Measurements from ENCODE around the gene CRNKL1.

- no peak for TF ChIP-seq CTCF (IDR thresholded peaks at IDR 0.05; ENCODE audit: insufficient read depth, low read length, poor library complexity, severe bottlenecking)
- TF ChIP-seq EZH2phosphoT487 (conservative IDR thresholded peaks at IDR 0.05; ENCODE audit: low read length) = no peak
These were observed 31.4 kb downstream of the CRNKL1 start for GRCh38 chr20:20020908-20021307.
